K562 (cell line): ENCODE data around the gene DNAJB6. TPM values are rescaled to one million over a fixed set of nuclear protein-coding genes. Genes with fewer than 3 reads are reported as not detected.

ENCODE experiments used
- ATAC-seq: fragments of 200-7000 bp; cut with Tn5 transposase; 3 replicates; pipeline ENCODE4 v1.9.1; 2020; ENCODE audit warnings: moderate library complexity
- BruUV-seq: library from RNA; stranded (reverse); fragments of 400-500 nt; replicated peaks from 2 replicates; lab custom pipeline; 2021; lab: Mats Ljungman, UMichigan
- CTCF ChIA-PET: fragments of 300-600 bp; formaldehyde crosslinking; extraction: SDS; loops from one replicate; lab custom pipeline; 2021; ENCODE audit warnings: low intra/inter-chr PET ratio; lab: Yijun Ruan, JAX
- POLR2A ChIA-PET: fragments of 300-600, 350-650 bp; sonication (Branson Sonifier 250); formaldehyde crosslinking; extraction: SDS; loops from one replicate; lab custom pipeline; 2021; ENCODE audit warnings: antibody characterized with exemption, inconsistent platforms; lab: Yijun Ruan, JAX
- DNase-seq, 4 experiments: peaks; one replicate each; pipeline versions ENCODE4 v3.0.0 to v3.0.0-alpha.2; 2011 to 2018; ENCODE audit warnings: low spot score in 3 of 4, mixed read lengths in 3 of 4; ENCODE audit errors: extremely low read depth in 1 of 4
- FAIRE-seq: peaks from 2 replicates; lab custom pipeline; 2011; peaks lifted over from hg19 to GRCh38; lab: Jason Lieb, UNC
- H2AFZ ChIP-seq: 2 replicates; pipeline ENCODE4 v1.6.0; 2011; ENCODE audit warnings: low read depth, low read length, control low read depth, inconsistent platforms
- H3K27ac ChIP-seq: fragments of 200-600 bp; 3 replicates; pipeline ENCODE4 v1.8.0; 2011; ENCODE audit warnings: low read depth, mild to moderate bottlenecking, control low read depth, inconsistent platforms, low read length, moderate library complexity, mixed read lengths; ENCODE audit errors: extremely low read depth
- H3K27me3 ChIP-seq, 2 experiments: fragments of 300-600 bp in 1 of 2; 2 replicates in 1 of 2; 3 replicates in 1 of 2; pipeline versions ENCODE4 v1.6.0 to v1.8.0; 2011; ENCODE audit warnings: inconsistent platforms in 2 of 2, low read length in 2 of 2, mild to moderate bottlenecking in 1 of 2, mixed read lengths in 1 of 2, moderate library complexity in 1 of 2; ENCODE audit not compliant: control insufficient read depth in 2 of 2, insufficient read depth in 2 of 2
- H3K36me3 ChIP-seq: fragments of 300-600 bp; 3 replicates; pipeline ENCODE4 v1.8.0; 2011; ENCODE audit warnings: mild to moderate bottlenecking, low read length, inconsistent platforms; ENCODE audit not compliant: control insufficient read depth, insufficient read depth
- H3K4me1 ChIP-seq, 2 experiments: fragments of 200-600 bp in 1 of 2; replicated peaks in 1 of 2; 2 replicates in 1 of 2; 3 replicates in 1 of 2; pipeline versions ENCODE4 v1.5.1 to v1.8.0; 2011; ENCODE audit warnings: inconsistent platforms in 2 of 2, low read length in 2 of 2, mild to moderate bottlenecking in 1 of 2, mixed read lengths in 1 of 2, moderate library complexity in 1 of 2; ENCODE audit not compliant: control insufficient read depth in 2 of 2, insufficient read depth in 2 of 2
- H3K4me2 ChIP-seq: 2 replicates; pipeline ENCODE4 v1.6.1; 2011; ENCODE audit warnings: low read length, control low read depth, inconsistent platforms, mixed read lengths; ENCODE audit not compliant: insufficient read depth
- H3K4me3 ChIP-seq: fragments of 200-600 bp; sonication (generic), shearing (Covaris generic); 2 replicates; pipeline ENCODE4 v1.5.1; 2016; ENCODE audit warnings: control low read depth, inconsistent platforms
- H3K79me2 ChIP-seq: fragments of 200-600 bp; 3 replicates; pipeline ENCODE4 v1.8.0; 2011; ENCODE audit warnings: low read length, inconsistent platforms; ENCODE audit not compliant: control insufficient read depth, insufficient read depth
- H3K9ac ChIP-seq, 2 experiments: 2 replicates each; pipeline versions ENCODE4 v1.6.0 to v1.6.1; 2011; ENCODE audit warnings: low read depth in 2 of 2, low read length in 2 of 2, control low read depth in 1 of 2, inconsistent platforms in 1 of 2, mild to moderate bottlenecking in 1 of 2, mixed read lengths in 1 of 2; ENCODE audit not compliant: insufficient read depth in 1 of 2
- H3K9me1 ChIP-seq: one replicate; pipeline ENCODE4 v1.6.0; 2011; ENCODE audit warnings: inconsistent platforms, mild to moderate bottlenecking, low read length, moderate library complexity; ENCODE audit not compliant: control insufficient read depth, insufficient read depth
- H3K9me3 ChIP-seq: replicated peaks from 2 replicates; pipeline ENCODE4 v1.5.1; 2011; ENCODE audit warnings: low read depth, low read length, inconsistent platforms; ENCODE audit not compliant: control insufficient read depth, insufficient read depth
- H4K20me1 ChIP-seq: replicated peaks from 2 replicates; pipeline ENCODE4 v1.6.1; 2011; ENCODE audit warnings: low read length, inconsistent platforms, mixed read lengths; ENCODE audit not compliant: control insufficient read depth, insufficient read depth
- ADNP ChIP-seq: fragments of 200-800 bp; sonication (Bioruptor generic); IDR thresholded peaks from 2 replicates; pipeline ENCODE4 v1.6.1; 2016; ENCODE audit warnings: missing genetic modification characterization, missing compliant biosample characterization
- CHD4 ChIP-seq: fragments of 200-600 bp; sonication (generic); IDR thresholded peaks from 3 replicates; pipeline ENCODE4 v1.6.1; 2012; ENCODE audit warnings: low read depth, mild to moderate bottlenecking, mixed read lengths, low read length, inconsistent platforms; ENCODE audit not compliant: insufficient read depth, insufficient replicate concordance, poor library complexity, severe bottlenecking
- EP300 ChIP-seq: IDR thresholded peaks from 2 replicates; pipeline ENCODE4 v1.6.1; 2012; ENCODE audit warnings: low read length, improper control_type of control experiment
- HMGN3 ChIP-seq: IDR thresholded peaks from 2 replicates; pipeline ENCODE4 v1.6.1; 2011; ENCODE audit warnings: borderline replicate concordance, low read depth, mild to moderate bottlenecking, mixed read lengths, low read length; ENCODE audit not compliant: insufficient read length; ENCODE audit errors: extremely low read depth
- HOXB6 ChIP-seq: fragments of 250-450 bp; sonication (Bioruptor Pico); IDR thresholded peaks from 2 replicates; pipeline ENCODE4 v1.5.1; 2022; ENCODE audit warnings: mild to moderate bottlenecking, borderline replicate concordance
- IRF9 ChIP-seq: fragments of 450-650 bp; IDR thresholded peaks from 2 replicates; pipeline ENCODE4 v1.6.1; 2016; ENCODE audit warnings: missing biosample characterization, missing genetic modification characterization
- NR1H2 ChIP-seq: sonication (generic); formaldehyde crosslinking; IDR thresholded peaks from 2 replicates; pipeline ENCODE4 v1.4.0; 2020; ENCODE audit warnings: mild to moderate bottlenecking, missing genetic modification reagents
- POLR3G ChIP-seq: IDR thresholded peaks from 2 replicates; pipeline ENCODE4 v1.6.1; 2011; ENCODE audit not compliant: insufficient read length, insufficient replicate concordance; ENCODE audit errors: extremely low read depth
- PURB ChIP-seq: sonication (generic); formaldehyde crosslinking; IDR thresholded peaks from 2 replicates; pipeline ENCODE4 v1.9.0; 2021; ENCODE audit warnings: low read depth, mild to moderate bottlenecking, missing genetic modification reagents
- SIX5 ChIP-seq, 2 experiments: IDR thresholded peaks; 2 replicates each; pipeline ENCODE4 v1.6.1; 2011; ENCODE audit warnings: low read length in 2 of 2, borderline replicate concordance in 1 of 2, low read depth in 1 of 2, mild to moderate bottlenecking in 1 of 2, moderate library complexity in 1 of 2; ENCODE audit not compliant: insufficient read depth in 1 of 2
- SLC30A9 ChIP-seq: fragments of 250-450 bp; sonication (Bioruptor Pico); IDR thresholded peaks from 2 replicates; pipeline ENCODE4 v1.8.0; 2022; ENCODE audit warnings: mild to moderate bottlenecking, moderate library complexity
- SNRNP70 ChIP-seq: fragments of 200-400 bp; formaldehyde crosslinking; optimal IDR thresholded peaks from 2 replicates; pipeline ENCODE3; 2017; ENCODE audit warnings: low read depth, low read length
- ZBTB17 ChIP-seq: fragments of 450-650 bp; formaldehyde crosslinking; IDR thresholded peaks from 2 replicates; pipeline ENCODE4 v1.4.0; 2020; ENCODE audit warnings: mild to moderate bottlenecking
- ZBTB33 ChIP-seq: sonication (generic); formaldehyde crosslinking; IDR thresholded peaks from 2 replicates; pipeline ENCODE4 v1.8.1; 2023; ENCODE audit warnings: mild to moderate bottlenecking, missing genetic modification reagents
- ZBTB7A ChIP-seq: IDR thresholded peaks from 2 replicates; pipeline ENCODE4 v1.6.1; 2011; ENCODE audit warnings: low read depth, mild to moderate bottlenecking, low read length, moderate library complexity, borderline replicate concordance; ENCODE audit not compliant: control insufficient read depth
- ZNF146 ChIP-seq: IDR thresholded peaks from one replicate; pipeline ENCODE4 v1.6.1; 2018; ENCODE audit warnings: missing compliant biosample characterization; ENCODE audit not compliant: unreplicated experiment
- ZNF324 ChIP-seq: fragments of 250-450 bp; sonication (Bioruptor Pico); IDR thresholded peaks from 2 replicates; pipeline ENCODE4 v1.4.0; 2020; ENCODE audit warnings: mild to moderate bottlenecking
- ZNF583 ChIP-seq: fragments of 250-450 bp; sonication (Bioruptor Pico); IDR thresholded peaks from 2 replicates; pipeline ENCODE4 v1.4.0; 2020
- ZNF696 ChIP-seq: fragments of 250-450 bp; sonication (Bioruptor Pico); conservative IDR thresholded peaks from 2 replicates; pipeline ENCODE4 v1.4.0; 2020; ENCODE audit warnings: mild to moderate bottlenecking, moderate library complexity
- WGBS: fragments of 100-300 bp; shearing (Covaris generic); methylation state at CpG from one replicate; pipeline ENCODE4 v1.1.6; 2016; ENCODE audit warnings: low coverage, mixed read lengths; ENCODE audit not compliant: insufficient coverage; ENCODE audit errors: missing lambda C conversion rate; 5-methylcytosine and 5-hydroxymethylcytosine counted together
- in situ Hi-C: fragments of 300-500 bp; cut with MboI; formaldehyde crosslinking; loops from 4 replicates; pipeline ENCODE4 v1.15.0; 2018; ENCODE audit warnings: inconsistent platforms, mixed read lengths
- intact Hi-C: fragments of 100-400 bp; cut with micrococcal nuclease; formaldehyde crosslinking; loops from 2 replicates; pipeline ENCODE4 v1.14.2; 2022
- polyA plus RNA-seq, 8 experiments: library from polyadenylated mRNA; depleted of rRNA in 4 of 8; stranded (reverse) in 5 of 8; unstranded in 3 of 8; fragments of >200 nt; fragmentation: Nextera tagmentation in 2 of 8; fragmentation: Illumina TruSeq in 1 of 8; extraction: Ambion mirVana in 2 of 8; extraction: Trizol in 1 of 8; gene quantifications; 2 replicates each; pipeline versions ENCODE4 v1.2.1 to v1.2.3, GENCODE V29; 2011 to 2014; ENCODE audit warnings: inconsistent platforms in 1 of 8, missing spikeins in 1 of 8
- total RNA-seq, 7 experiments: library from RNA; depleted of rRNA in 6 of 7; stranded (reverse); fragments of >200 nt in 6 of 7; fragmentation: Illumina TruSeq in 2 of 7; extraction: Trizol in 2 of 7; gene quantifications; 2 replicates each; pipeline versions ENCODE4 v1.2.1 to v1.2.3, GENCODE V29; 2011 to 2021; ENCODE audit warnings: low replicate concordance in 1 of 7

Gene DNAJB6
- total and polyA plus RNA-seq, 9 of the 15 experiments (the other 6 are each of a cell fraction or from before 2014, with no cell fraction given): 84.5 to 158 (median 135) TPM

- DNase-seq: no peak
- Histone ChIP-seq H4K20me1 (no peaks in the 10 kb centered on the region; the same call in 1 of the 2 replicates), H3K27me3 (peaks cover 20 to 67% of the 10 kb centered on the region in 2 experiments), H3K79me2 (no peaks in the 10 kb centered on the region), H2AFZ (no peak overlapping the region), H3K9ac (no peak overlapping the region), H3K36me3 (no peaks in the 10 kb centered on the region), H3K4me2 (no peak overlapping the region), H3K27ac (no peak overlapping the region), H3K9me1 (peaks cover 4% of the 10 kb centered on the region), H3K4me1 (peaks cover 10 to 14% of the 10 kb centered on the region in 2 experiments), H3K4me3 (no peak overlapping the region), H3K9me3 (no peaks in the 10 kb centered on the region)
- intact Hi-C loops (loop anchor here (10.0 kb wide), 1 partner anchor 918 kb away; no protein-coding TSS in a partner anchor), in situ Hi-C loops (no loop called here)
- TF ChIP-seq POLR3G (no peak), ZBTB7A (no peak), HMGN3 (no peak), ZBTB17 (no peak), ZNF146 (CRISPR knock-in tag) (no peak), IRF9 (tag) (no peak), ZBTB33 (no peak), SIX5 (IDR thresholded peaks at IDR 0.05; ENCODE audit: borderline replicate concordance in 1 of 2, insufficient read depth in 1 of 2, low read depth in 1 of 2, low read length in 2 of 2) (no peak), ADNP (tag) (no peak), NR1H2 (CRISPR knock-in tag) (no peak), ZNF583 (CRISPR knock-in tag) (no peak), HOXB6 (no peak), SLC30A9 (CRISPR knock-in tag) (no peak), ZNF324 (CRISPR knock-in tag) (no peak), EP300 (no peak), PURB (CRISPR knock-in tag) (no peak), ZNF696 (no peak), CHD4 (no peak), SNRNP70 (no peak)
- ATAC-seq: no peak
- 2% methylated on average over 13 of the region's 13 CpGs for whole genome bisulfite sequencing
- CTCF ChIA-PET: no interaction called here
- POLR2A ChIA-PET: no interaction called here
- no peak for FAIRE-seq
- BruUV-seq: no TSS peak
Measured at GRCh38 chr7:157436763-157437480, 100.1 kb downstream of the DNAJB6 start.
